D721Med (cell line): ENCODE measurements around the gene CADPS.

Experiments
- DNase-seq: peaks from one replicate; pipeline ENCODE4 v3.0.0; 2011; ENCODE audit warnings: low spot score; ENCODE audit not compliant: insufficient read length
- FAIRE-seq: peaks from 2 replicates; lab custom pipeline; 2011; peaks lifted over from hg19 to GRCh38; lab: Jason Lieb, UNC
- CTCF ChIP-seq: IDR thresholded peaks from 2 replicates; pipeline ENCODE4 v1.5.1; 2012; ENCODE audit warnings: mild to moderate bottlenecking, control low read depth; ENCODE audit not compliant: insufficient read depth; ENCODE audit errors: missing control alignments

The CADPS gene

DNA sequence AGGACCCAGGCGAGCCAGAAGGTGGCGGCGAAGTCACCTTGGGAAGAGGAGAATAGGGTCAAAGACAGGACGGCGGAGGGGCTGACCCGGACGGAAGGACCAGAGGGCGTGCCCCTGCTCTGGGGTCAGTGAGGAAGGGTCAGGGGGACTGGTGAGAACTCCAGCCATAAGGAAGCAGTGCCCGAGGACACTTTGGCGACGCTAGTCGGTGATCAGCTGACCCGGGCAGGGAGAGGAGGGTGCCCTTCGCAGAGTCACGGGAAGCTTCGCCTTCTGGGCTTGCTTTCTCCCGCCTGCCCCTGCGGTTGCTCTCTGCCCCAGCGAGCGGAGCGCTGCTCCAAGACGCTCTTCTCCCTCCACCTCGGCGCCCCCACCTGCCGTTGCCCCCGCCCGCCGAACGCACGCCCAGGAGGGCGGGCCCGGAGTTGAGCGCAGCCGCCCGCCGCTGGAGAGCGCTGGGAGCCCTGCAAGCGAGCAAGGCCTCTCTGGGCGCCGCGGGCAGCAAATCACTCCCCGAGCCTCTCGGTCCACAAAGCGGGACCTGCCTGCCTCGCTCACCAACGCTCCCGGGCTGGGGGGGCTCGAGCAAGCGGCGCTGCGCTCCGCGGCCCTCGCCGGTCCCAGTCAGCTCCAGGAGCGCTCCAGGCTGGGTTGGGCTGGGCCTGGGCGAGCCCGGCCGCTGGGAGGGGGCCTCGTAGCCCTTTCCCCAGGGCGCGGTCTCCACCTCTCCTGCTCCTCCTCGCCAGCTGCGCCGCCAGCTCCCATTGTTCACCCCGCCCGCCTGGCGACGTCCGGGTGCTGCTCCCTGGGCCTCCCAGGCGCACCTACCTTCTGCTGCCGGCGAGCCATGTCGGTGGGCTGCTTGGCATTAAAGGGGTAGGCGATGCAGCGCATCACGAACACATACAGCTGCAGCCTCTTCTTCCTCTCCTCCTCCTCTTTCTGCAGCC, 1.2 kb downstream of the CADPS start:
- DNase-seq (no peak), FAIRE-seq (no peak)
- TF ChIP-seq CTCF: peak; percentile 43

DNA sequence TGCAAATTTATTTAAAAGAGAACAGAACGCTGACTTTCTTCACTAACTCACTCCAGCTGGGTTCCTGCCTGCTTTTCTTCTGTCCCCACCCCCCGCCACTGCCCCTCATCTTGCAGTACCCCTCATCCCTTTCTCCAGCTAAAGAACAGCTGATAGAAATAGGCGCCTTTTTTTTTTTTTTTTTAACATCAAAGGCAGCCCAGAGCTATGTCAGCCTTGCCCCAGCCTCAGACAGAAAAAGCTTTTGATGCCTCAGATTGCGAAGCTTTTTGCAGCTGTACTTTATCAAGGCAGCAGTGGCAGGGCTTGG, 1.8 kb downstream of the CADPS start:
- no peak for TF ChIP-seq CTCF

DNA sequence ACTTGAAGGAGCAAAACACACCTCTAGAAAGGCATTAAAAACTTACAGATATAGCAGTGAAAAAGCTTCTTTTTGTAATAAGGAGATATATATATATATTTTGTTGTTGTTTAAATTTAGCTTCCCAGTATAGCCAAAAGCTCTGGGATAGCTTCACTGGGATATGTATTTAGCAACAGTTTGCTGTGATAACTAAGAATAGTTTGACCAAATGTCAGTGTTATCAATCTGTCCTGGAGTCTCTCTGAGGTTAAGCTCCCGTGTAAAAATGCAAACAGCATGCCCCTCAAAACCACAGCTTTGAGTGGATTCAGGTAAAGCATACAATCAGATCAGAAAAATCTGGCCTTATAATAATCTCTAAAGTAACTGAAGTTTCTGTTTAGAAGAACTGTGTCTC, 2.9 kb downstream of the CADPS start:
- DNase-seq: no peak
- peak; percentile 46 for FAIRE-seq
- no peak for TF ChIP-seq CTCF

More for the DNA sequence above, 1.8 kb downstream of the CADPS start:
- DNase-seq (no peak), FAIRE-seq (no peak)

DNA sequence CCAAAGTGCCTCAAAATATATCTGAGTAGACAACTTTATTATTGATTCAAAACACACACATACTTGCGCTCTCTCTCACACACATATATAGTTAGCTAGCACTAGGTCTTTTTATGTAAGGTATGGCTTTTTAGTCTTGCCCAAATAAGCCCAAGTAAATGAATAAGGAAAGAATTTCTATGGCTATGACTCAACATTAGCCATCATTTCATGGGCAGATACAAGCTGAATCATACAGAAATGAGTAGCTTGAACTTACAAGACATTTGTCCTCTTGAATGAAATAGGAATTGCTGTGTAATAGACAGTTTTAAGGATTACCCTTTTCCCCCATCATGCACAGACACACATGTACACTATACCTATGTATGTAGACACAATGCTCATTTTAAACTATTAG, 4.9 kb downstream of the CADPS start:
- no peak for DNase-seq
- peak; percentile 76 for FAIRE-seq
- no peak for TF ChIP-seq CTCF

DNA sequence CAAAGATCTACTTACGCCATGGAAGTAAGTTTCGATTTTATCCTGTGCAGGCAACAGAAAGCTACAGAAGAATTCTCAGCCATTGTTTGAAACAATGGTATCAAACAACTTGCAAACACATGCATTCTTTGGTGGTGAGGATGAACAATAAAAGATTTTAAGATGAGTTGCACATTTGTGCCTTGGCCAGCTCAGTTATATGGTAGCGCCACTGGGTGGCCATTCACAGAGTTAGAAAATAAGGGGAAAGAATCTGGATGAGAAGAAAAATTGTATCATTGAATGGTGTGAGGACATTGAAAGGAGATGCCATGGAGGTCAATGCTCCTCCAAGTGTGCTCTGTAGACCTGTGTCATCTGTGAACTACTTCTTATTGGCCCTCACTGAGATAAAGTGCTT, 11.6 kb downstream of the CADPS start:
- TF ChIP-seq CTCF: no peak
- FAIRE-seq (peak; percentile 71), DNase-seq (no peak)

GRCh38 chr3:62859203-62859791, 15.9 kb downstream of the CADPS start:
- TF ChIP-seq CTCF: no peak
- DNase-seq: no peak
- FAIRE-seq: peak; percentile 38

- FAIRE-seq: no peak
- TF ChIP-seq CTCF: no peak
- DNase-seq: no peak
These were observed 29.2 kb downstream of the CADPS start for GRCh38 chr3:62845996-62846395.
